ENCODE results near the gene NOVA1.

Gene NOVA1

DNA sequence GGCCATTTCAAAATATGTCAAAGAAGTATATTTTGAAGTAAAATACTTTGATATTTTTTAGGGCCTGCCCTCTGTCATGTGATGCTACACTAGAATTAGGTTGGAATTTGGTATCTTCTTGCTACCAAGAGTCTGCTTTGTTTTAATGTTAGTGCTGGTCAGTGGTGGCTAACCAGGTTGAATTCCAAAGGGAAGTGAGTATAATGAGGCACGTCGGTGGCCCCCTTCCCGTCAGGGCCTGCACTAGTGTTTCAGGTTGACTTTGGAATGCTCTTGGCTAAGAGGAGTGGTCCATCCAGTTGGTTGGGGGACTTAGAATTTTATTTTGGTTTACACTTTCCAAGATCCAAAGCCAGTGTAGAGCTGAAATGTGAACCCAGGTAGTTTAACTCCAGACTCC, 185.4 kb downstream of the NOVA1 start:
- TF ChIP-seq EZH2phosphoT487 (IDR thresholded peaks at IDR 0.05; ENCODE audit: borderline replicate concordance, low read length) = no peak
- TF ChIP-seq CTCF (IDR thresholded peaks at IDR 0.05; ENCODE audit: low read depth, low read length, poor library complexity, severe bottlenecking) = no peak
- Histone ChIP-seq H3K4me1 (ENCODE audit: control insufficient read depth, low read length) (no peaks in the 10 kb centered on the region), H3K79me2 (ENCODE audit: control insufficient read depth, low read length) (no peaks in the 10 kb centered on the region), H3K4me3 (ENCODE audit: low read length) (no peak overlapping the region), H3K4me2 (ENCODE audit: low read length) (no peak overlapping the region), H3F3A (ENCODE audit: control insufficient read depth, insufficient read depth) (no peaks in the 10 kb centered on the region), H3K9me2 (replicated peaks; ENCODE audit: control insufficient read depth, low read length) (no peaks in the 10 kb centered on the region), H3K36me3 (ENCODE audit: control insufficient read depth, low read length) (no peaks in the 10 kb centered on the region), H4K20me1 (ENCODE audit: control insufficient read depth, insufficient read depth, low read depth, low read length) (no peaks in the 10 kb centered on the region), H3K27me3 (ENCODE audit: control insufficient read depth, low read length) (no peaks in the 10 kb centered on the region), H3K27ac (ENCODE audit: low read depth, low read length) (no peak overlapping the region), H3K9me3 (ENCODE audit: control insufficient read depth, insufficient read depth, low read length) (0 out of 2 replicates have a peak, but pooled peaks cover 3% of the 10 kb centered on the region)

- H3K4me1 ChIP-seq (ENCODE audit: control insufficient read depth, low read length) = no peaks in the 10 kb centered on the region
Measured at GRCh38 chr14:26410189-26410685, 187.6 kb downstream of the NOVA1 start.

GRCh38 chr14:26404927-26405326, 192.9 kb downstream of the NOVA1 start:
- Histone ChIP-seq H3K36me3 (ENCODE audit: control insufficient read depth, low read length) (no peaks in the 10 kb centered on the region), H3K27ac (ENCODE audit: low read depth, low read length) (no peak overlapping the region), H3K4me2 (ENCODE audit: low read length) (no peak overlapping the region), H3K27me3 (ENCODE audit: control insufficient read depth, low read length) (no peaks in the 10 kb centered on the region), H3K9me3 (ENCODE audit: control insufficient read depth, insufficient read depth, low read length) (no peaks in the 10 kb centered on the region), H3K79me2 (ENCODE audit: control insufficient read depth, low read length) (no peaks in the 10 kb centered on the region), H3F3A (ENCODE audit: control insufficient read depth, insufficient read depth) (no peaks in the 10 kb centered on the region), H3K4me3 (ENCODE audit: low read length) (no peak overlapping the region), H3K9me2 (replicated peaks; ENCODE audit: control insufficient read depth, low read length) (no peaks in the 10 kb centered on the region), H3K4me1 (ENCODE audit: control insufficient read depth, low read length) (no peaks in the 10 kb centered on the region), H4K20me1 (ENCODE audit: control insufficient read depth, insufficient read depth, low read depth, low read length) (no peaks in the 10 kb centered on the region)
- TF ChIP-seq CTCF (IDR thresholded peaks at IDR 0.05; ENCODE audit: low read depth, low read length, poor library complexity, severe bottlenecking) (no peak), EZH2phosphoT487 (IDR thresholded peaks at IDR 0.05; ENCODE audit: borderline replicate concordance, low read length) (no peak)

More at GRCh38 chr14:26410189-26410685, 187.6 kb downstream of the NOVA1 start:
- Histone ChIP-seq H3K79me2 (ENCODE audit: control insufficient read depth, low read length) (no peaks in the 10 kb centered on the region), H4K20me1 (ENCODE audit: control insufficient read depth, insufficient read depth, low read depth, low read length) (no peaks in the 10 kb centered on the region), H3K4me3 (ENCODE audit: low read length) (no peak overlapping the region), H3K36me3 (ENCODE audit: control insufficient read depth, low read length) (no peaks in the 10 kb centered on the region), H3K27ac (ENCODE audit: low read depth, low read length) (no peak overlapping the region), H3F3A (ENCODE audit: control insufficient read depth, insufficient read depth) (no peaks in the 10 kb centered on the region), H3K4me2 (ENCODE audit: low read length) (no peak overlapping the region), H3K27me3 (ENCODE audit: control insufficient read depth, low read length) (no peaks in the 10 kb centered on the region), H3K9me2 (replicated peaks; ENCODE audit: control insufficient read depth, low read length) (no peaks in the 10 kb centered on the region), H3K9me3 (ENCODE audit: control insufficient read depth, insufficient read depth, low read length) (0 out of 2 replicates have a peak, but pooled peaks cover 3% of the 10 kb centered on the region)
- TF ChIP-seq CTCF (IDR thresholded peaks at IDR 0.05; ENCODE audit: low read depth, low read length, poor library complexity, severe bottlenecking) (no peak), EZH2phosphoT487 (IDR thresholded peaks at IDR 0.05; ENCODE audit: borderline replicate concordance, low read length) (no peak)
